ENCODE data around the gene ZSCAN5C.
"Not testable (repeated sequence)": the region's sequence is repeated elsewhere in the genome, so short reads cannot be mapped to it uniquely, and the experiment has no call there.

The ZSCAN5C gene

DNA sequence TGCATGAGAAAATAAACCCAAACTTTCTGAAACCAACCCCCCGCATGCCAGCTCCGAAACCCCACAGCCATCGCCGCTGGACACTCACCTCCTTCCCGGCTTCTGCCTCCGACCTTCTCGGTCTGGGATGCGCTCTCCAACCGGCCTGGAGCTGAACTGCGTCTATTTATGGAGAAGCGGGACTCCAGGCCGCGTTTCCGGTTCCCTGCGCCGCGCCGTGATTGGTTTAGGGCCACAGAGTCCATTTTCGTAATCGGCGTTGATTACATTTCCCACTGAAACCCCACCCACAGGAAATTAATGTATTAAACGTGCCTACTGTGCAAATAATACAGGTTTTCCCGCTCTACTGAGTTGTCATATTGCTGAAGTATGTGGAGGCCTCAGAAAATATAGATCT, 4.4 kb upstream of the ZSCAN5C start, which contains the start of gene ZSCAN5B:
ZSCAN5B (minus strand) TSS at position 138 of the 400 bp plus-strand sequence. CDS start 4,731 bp downstream, outside the sequence.
- DNase-seq, result not testable (repeated sequence)

DNA sequence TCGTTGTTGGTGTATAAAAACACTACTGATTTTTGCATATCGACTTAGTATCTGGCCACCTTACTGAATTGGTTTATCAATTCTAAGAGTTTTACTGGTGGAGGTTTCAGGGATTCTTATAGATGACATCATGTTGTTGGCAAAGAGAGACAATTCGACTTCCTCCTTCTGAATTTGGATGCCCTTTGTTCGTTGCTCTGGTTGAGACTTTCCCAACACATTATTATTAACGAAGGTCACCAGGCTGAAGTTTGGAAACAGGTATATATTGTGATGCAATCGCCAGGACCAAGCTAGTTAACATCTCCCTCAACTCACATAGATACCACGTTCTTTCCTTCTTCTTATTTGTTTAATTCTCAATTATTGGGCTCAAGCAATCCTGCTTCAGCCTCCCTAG, 2.4 kb upstream of the ZSCAN5C start:
- no peak for DNase-seq

DNA sequence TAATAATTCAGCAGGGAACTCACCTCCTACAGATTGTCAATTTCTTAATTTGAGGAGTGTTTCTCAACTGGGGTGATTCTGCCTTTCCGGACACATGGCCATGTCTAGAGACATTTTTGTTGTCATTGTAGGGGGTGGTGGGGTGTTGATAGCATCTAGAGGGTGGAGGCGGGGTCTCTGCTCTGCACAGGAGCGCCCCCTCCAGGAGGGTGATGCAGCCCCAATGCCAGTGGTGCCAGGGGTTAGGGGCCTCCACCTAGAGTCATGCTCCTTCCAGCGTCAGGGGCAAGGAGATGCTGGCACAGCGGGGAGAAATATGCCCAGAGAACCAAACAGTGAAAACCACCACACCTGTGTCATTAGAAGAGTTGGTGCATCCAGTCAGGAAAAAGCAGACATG, 5.5 kb downstream of the ZSCAN5C start:
- DNase-seq, result not testable (repeated sequence)

DNA sequence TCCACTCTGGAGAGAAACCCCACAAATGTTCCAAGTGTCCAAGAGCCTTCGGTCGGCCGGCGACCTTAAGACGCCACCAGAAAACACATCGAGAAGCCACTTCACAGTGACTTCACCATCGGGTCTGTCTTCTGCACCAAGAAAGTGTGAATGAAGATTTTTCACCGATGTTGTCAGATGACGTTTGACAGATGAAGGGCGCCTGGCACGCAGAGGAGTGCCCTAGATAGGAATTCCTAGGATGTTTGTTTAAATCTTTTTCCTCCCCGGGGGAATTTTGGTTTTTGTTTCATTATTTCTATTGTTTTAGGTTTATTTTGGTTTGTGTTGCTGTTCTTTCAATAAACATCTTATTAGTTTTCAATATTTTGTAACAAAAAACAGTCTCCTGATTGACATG, 7.0 kb downstream of the ZSCAN5C start:
- no peak for DNase-seq

DNA sequence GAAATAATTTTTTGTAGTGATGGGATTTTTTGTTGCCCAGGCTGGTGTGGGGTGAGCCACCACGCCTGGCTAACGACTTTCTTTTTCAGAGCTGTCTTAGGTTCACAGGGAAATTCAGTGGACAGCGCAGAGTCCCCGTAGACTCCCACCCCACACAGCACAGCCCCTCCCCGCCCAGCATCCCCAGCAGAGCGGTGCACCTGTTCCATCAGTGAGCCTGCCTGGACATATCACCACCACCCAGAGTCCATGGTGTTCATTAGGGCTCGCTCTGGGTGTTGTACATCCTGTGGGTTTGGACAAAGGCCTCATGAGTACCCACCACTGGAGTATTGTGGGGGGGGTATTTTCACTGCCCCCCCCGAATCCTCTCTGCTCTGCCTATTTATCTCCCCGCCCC, 8.0 kb downstream of the ZSCAN5C start:
- DNase-seq, result not testable (repeated sequence)

DNA sequence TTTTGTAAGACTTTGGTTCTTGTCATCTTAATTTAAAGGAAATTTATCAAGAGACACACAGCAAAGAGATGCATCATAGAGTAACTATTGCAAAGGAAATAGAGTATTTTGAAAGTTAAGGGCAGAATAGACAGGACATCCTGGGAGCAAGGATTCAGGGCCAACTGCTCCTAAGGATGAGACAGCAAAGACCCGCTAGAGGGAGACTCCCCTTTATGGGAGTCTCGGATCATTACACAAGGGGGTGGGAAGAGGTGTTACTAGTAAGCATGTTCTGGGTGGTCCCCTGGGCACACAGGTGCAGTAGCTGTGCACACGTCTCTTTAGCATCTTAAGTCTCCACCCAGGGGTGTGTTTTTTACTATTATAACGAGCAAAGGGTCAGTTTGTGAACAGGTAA, 9.6 kb downstream of the ZSCAN5C start:
- DNase-seq, result no peak

DNA sequence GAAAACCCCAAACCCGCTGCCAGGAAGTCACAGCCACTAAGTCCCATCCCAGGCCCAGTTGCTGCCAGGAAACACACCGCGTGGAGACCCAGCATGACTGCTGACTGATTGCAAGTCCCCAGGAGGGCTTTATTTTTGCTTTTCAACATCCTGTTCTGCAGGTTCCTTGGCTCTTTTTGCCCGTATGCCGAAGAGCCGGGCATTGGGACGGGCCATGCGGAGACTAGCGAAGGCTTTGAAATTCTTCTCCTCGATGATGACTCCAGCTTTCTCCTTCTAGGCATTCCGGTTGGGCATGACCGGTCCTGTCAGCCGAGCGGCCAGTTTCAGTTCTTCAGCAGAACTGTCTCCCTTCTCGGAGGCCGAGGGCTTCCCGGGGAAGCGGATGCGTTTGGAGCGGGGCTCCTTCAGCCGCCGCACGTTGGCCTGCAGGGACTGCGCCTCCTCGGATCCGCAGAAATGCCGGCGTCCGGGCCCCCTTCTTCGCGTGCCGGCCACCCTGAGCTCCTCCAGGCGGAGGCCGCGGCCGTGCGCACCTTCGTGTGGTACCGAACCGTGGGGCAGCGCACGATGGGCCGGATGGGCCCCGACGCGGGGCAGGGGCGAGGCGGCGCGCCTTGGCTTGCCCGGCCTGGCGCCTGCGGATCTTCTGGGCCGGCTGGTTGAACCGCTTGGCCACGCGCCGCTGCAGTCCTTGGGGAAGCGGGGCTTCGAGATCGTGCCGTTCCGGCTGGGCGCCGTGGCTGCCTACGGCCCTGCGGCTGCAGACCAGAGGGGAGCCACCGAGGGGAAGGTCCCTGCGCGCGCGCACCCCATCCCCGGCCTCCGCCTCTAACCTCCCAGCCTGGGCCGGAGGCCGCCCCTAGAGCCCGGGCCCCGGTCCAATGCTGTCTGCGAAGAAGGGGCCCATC, 15.2 kb downstream of the ZSCAN5C start:
- DNase-seq, result no peak

DNA sequence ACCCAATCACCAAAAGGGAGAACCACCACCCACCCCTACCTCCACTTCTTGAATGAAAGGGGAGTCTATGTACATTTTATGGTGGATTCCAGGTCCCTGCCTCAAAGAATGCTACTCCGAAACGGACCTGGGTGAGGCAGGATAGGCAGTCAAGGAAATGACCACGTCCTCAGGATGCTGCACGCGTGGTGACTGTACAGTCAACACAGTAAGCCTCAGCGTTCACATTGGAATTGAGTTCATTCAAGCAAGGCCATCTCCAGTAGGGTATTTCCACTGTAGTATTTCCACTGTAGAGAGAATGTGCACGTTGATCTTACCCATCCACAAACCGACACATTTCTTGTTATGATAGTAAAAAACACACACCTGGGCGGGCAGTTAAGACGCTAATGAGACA, 16.9 kb downstream of the ZSCAN5C start:
- no peak for DNase-seq

DNA sequence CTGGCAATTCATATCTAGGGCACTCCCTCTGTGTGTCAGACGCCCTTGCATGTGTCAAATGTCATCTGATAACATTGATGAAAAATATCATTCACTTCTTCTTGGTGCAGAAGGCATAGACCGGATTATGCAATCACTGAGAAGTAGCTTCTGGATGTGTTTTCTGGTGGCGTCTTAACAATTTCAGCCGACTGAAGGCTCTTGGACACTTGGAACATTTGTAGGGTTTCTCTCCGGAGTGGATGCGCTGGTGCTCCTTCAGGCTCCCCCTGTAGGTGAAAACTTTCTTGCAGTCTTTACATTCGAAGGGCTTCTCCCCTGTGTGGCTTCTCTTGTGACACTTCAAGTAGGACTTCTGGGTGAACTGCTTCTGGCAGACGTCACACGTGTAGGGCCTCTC, 19.4 kb downstream of the ZSCAN5C start:
- DNase-seq, result not testable (repeated sequence)

DNA sequence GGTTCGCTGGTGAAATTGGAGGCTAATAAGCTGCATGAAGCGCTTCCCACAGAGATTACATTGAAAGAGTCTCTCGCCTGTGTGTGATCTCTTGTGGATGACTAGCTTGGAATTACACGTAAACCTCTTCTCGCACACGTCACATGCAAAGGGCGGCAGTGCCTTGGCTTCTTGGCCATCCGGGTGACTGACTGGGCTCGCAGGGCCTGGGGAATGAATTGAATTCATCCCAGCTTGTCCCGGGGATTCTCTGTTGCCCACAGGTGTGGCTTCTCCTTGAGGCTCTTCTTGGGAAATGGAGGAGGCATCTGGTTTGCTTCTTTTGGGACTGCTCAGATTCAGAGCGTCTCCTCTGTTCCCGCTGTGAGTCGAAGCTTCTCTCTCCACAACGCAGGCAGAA, 19.8 kb downstream of the ZSCAN5C start:
- no peak for DNase-seq

DNA sequence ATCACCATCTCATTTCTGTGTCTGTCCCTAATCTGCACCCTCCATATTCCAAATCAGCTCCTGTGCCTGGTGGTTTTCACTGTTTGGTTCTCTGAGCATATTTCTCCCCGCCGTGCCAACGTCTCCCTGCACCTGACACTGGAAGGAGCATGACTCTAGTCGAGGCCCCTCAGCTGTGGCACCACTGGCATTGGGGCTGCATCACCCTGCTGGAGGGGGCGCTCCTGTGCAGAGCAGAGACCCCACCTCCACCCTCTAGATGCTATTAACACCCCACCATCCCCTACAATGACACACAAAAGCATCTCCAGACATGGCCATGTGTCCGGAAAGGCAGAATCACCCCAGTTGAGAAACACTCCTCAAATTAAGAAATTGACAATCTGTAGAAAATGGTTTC, 20.8 kb downstream of the ZSCAN5C start:
- DNase-seq, result no peak

DNA sequence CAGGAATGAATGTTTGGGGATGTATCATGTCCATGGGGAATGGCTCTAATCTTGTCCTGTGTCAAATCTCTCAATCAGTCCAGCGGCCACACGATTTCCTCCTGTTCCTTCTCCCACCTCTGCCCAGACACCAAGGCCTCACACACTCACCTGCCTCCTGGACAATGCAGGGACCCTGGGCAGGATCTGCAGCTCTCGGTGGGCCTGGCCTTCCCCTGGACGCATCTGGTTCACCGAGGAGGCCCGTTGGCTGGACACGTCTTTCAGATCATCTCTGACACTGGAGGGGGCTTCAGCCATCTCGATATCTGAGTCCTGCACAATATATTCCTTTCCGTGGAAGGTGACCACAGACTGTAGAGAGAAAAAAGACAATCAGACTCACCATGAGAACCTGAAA, 21.4 kb downstream of the ZSCAN5C start:
- no peak for DNase-seq

DNA sequence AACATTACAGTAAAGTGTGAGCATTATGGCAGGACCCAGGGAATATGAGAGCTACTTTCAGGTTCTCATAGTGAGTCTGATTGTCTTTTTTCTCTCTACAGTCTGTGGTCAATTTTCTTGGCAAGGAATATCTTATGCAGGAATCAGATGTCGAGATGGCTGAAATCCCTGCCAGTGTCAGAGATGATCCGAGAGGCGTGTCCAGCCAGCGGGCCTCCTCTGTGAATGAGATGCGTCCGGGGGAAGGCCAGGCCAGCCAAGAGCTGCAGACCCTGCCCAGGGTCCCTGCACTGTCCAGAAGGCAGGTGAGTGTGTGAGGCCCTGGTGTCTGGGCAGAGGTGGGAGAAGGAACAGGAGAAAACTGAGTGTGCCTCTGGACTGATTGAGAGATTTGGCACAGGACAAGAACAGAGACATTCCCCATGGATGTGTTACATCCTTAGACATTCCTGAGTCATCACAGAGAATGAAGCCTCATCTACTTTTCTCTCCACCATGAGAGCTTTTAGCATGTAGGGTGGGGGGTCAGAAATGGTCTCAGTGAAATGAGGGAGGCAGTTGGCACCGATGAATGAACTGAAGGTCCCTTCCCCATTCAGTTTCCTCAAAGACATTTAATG, 43.2 kb downstream of the ZSCAN5C start:
- no peak for DNase-seq

DNA sequence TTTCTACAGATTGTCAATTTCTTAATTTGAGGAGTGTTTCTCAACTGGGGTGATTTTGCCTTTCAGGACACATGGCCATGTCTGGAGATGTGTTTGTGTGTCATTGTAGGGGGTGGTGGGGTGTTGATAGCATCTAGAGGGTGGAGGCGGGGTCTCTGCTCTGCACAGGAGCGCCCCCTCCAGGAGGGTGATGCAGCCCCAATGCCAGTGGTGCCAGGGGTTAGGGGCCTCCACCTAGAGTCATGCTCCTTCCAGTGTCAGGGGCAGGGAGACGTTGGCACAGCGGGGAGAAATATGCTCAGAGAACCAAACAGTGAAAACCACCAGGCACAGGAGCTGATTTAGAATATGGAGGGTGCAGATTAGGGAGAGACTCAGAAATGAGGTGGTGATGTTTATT, 43.7 kb downstream of the ZSCAN5C start:
- DNase-seq, result not testable (repeated sequence)

DNA sequence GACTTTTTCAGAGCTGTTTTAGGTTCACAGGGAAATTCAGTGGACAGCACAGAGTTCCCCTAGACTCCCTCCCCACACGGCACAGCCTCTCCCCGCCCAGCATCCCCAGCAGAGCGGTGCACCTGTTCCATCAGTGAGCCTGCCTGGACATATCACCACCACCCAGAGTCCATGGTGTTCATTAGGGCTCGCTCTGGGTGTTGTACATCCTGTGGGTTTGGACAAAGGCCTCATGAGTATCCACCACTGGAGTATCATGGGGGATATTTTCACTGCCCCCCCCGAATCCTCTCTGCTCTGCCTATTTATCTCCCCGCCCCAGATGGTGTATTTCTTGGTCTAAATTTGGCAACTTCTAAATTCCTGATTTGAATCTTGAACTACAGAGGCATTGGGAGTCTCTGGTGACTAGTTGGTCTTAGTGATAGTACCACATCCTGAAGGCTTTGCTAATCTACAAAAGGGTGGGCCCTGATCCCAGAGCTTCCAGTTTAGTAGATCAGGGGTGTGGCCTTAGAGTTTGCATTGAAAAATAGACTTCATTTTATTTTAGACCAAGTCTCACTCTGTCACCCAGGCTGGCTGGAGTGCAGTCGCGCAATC, 46.8 kb downstream of the ZSCAN5C start:
- DNase-seq, result not testable (repeated sequence)

DNA sequence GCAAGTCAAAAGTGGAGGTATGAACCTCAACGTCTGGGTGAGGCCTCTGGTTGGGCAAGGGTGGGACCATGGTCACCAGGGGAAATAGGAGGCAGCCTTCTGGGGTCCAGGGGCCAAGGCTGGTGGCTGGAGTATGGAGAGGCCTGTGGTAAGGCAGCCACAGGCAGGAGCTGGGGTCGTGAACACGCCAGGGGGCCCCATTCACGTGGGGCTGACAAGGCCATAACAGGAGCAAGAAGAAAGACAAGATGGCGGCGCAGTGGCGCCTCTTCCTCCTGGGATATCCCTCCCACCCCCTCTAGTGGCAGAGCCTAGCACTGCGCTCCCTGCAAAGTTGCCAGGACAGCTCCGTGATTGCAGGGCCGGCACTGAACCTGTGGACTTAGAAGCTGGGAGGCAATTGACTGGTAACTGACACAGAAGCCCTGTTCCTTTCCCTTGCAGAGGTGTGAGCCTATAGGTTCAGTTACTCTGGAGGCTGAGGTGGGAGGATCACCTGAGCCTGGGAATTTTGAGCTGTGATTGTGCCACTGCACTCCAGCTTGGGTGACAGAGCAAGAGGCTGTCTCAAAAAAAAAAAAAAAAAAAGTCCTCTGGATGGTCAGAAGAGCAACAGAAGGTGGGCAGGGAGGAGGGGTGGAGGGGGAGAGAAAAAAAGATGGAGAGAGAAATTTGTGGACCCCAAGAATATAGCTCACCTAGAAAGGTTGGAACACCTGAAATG, 50.8 kb downstream of the ZSCAN5C start:
- DNase-seq, result peak in 1 of 2 donors; percentile 39

DNA sequence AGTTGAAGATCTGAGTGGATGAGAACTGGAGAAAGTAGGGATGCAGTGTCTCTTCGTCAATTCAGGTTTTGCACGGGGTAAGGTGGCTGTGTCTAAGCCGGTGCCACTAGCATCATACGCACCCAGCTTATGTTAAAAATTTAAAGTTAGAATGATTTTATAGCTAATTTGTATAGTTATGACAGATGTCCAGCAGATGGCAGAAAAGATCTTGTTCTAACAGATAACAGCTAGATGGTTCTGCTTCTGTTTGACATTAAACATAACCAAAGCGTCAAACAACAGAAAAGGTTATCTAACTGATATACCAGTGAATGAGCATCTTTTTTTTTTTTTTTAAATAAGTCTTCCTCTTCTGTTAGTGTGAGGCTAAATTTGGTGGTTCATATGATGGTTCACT, 51.7 kb downstream of the ZSCAN5C start:
- peak in 1 of 2 donors; percentile 68 for DNase-seq

DNA sequence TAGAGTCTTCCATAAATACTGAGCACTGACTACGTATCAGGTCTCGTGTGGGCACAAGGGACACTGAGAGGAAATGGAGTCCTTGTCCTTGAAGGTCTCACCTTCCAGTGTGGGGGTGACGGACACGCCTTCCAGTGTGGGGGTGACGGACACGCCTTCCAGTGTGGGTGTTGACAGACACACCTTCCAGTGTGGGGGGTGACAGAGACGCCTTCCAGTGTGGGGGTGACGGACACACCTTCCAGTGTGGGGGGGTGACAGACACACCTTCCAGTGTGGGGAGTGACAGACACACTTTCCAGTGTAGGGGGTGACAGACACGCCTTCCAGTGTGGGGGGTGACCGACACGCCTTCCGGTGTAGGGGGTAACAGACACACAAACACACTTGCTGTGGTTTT, 56.2 kb downstream of the ZSCAN5C start:
- DNase-seq, result no peak
